Measurements from ENCODE around the gene ACSBG1.

Gene ACSBG1

DNA sequence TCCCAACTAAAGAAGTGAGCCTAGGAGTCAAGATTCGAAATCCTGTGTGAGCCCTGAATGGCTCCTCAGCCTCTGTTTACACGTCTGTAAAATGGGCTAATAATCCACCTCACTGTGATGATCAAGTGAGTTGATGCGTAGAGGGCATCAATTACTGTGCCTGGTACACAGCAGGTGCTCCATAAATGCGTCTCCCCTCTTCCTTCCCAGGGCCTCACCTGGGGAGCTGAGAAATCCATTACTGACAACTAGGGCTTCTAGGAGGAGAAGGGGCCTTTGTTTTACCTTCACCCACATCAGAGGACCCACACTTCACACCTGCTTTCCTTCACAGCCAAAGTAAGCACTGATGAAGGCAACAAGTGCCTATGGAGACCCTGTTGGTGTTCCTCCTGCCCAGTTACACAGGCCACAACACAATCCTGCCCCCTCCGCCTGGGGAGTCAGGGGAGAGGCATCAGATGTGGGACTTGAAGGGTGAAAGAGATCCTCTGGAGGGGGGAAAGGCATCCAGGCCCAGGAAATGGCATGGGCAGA is 104.5 kb downstream of the ACSBG1 start:
- ATAC-seq (replicated peaks) (peak; percentile 12), DNase-seq (no peak)
- Mint-ChIP-seq H3K36me3 (ENCODE audit: insufficient read depth) (peaks cover 7% of the 10 kb centered on the region), H3K27ac (peak overlapping the region; percentile 95 to 96), H3K27me3 (no peaks in the 10 kb centered on the region), H3K9me3 (no peaks in the 10 kb centered on the region), H3K4me3 (peak overlapping the region; percentile 87 to 98), H3K4me1 (ENCODE audit: low read depth in 2 of 2) (peaks cover 15 to 24% of the 10 kb centered on the region in 2 donors)

- H3K36me3 Mint-ChIP-seq (ENCODE audit: insufficient read depth) = peaks cover 7% of the 10 kb centered on the region
- H3K27ac Mint-ChIP-seq = peak overlapping the region; percentile 95 to 96
- peaks cover 15 to 24% of the 10 kb centered on the region in 2 donors for H3K4me1 Mint-ChIP-seq (ENCODE audit: low read depth in 2 of 2)
- no peak for DNase-seq
- peak; percentile 8 for ATAC-seq (replicated peaks)
- H3K4me3 Mint-ChIP-seq = no peak overlapping the region
- no peaks in the 10 kb centered on the region for H3K9me3 Mint-ChIP-seq
- H3K27me3 Mint-ChIP-seq = no peaks in the 10 kb centered on the region
Observed at GRCh38 chr15:78129077-78129750, 105.2 kb downstream of the ACSBG1 start.

DNA sequence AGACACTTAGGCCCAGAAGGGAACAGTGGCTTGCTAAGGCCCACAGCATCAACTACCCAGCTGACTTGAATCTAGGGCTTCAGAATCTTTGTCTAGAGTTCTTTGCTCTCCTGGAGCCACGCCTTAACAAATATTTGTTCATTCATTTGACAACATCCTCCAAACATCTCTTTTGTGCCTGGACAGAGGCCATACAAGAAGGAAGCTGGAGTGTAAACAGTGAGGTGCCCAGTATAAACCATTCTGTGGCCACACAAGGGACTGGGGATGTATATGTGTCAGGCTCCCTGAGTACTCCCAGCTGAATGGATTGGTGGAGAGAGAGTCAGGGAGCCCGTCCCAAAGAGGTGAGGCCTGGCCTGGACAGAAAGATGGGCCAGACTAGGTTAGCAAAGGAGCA is 106.5 kb downstream of the ACSBG1 start:
- ATAC-seq (replicated peaks) = no peak
- H3K9me3 Mint-ChIP-seq = no peaks in the 10 kb centered on the region
- H3K4me1 Mint-ChIP-seq (ENCODE audit: low read depth in 2 of 2) = peaks cover 15 to 24% of the 10 kb centered on the region in 2 donors
- peak overlapping the region; percentile 95 to 96 for H3K27ac Mint-ChIP-seq
- no peaks in the 10 kb centered on the region for H3K27me3 Mint-ChIP-seq
- H3K36me3 Mint-ChIP-seq (ENCODE audit: insufficient read depth) = peaks cover 7% of the 10 kb centered on the region
- no peak for DNase-seq
- H3K4me3 Mint-ChIP-seq = no peak overlapping the region

DNA sequence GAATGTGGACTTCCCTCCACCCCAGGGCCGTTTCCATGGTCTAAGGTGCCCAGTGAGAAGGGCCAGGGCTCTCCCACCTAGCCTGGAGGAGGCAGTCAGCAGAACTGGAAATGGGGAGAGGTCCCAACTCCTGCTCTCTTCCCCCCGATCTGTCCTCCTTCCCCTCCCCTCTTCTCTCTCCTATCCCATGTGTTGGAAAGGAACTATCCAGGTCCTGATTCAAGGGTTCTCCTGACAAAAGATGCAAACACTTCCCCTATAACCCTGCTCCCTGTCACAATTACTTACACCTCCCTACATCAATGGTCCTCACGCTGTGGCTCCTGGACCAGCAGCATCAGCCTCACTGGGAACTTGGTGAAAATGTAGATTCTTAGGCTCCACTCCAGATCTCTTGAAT is 109.1 kb downstream of the ACSBG1 start:
- H3K27me3 Mint-ChIP-seq = no peaks in the 10 kb centered on the region
- no peak for DNase-seq
- no peak overlapping the region for H3K4me3 Mint-ChIP-seq

GRCh38 chr15:78120523-78120922 is 113.8 kb downstream of the ACSBG1 start:
- no peak for ATAC-seq (replicated peaks)
- H3K27ac Mint-ChIP-seq = no peak overlapping the region

More for the DNA sequence above, 109.1 kb downstream of the ACSBG1 start:
- H3K9me3 Mint-ChIP-seq = no peaks in the 10 kb centered on the region
- H3K36me3 Mint-ChIP-seq (ENCODE audit: insufficient read depth) = peaks cover 1% of the 10 kb centered on the region
- no peak for ATAC-seq (replicated peaks)
- no peak overlapping the region for H3K27ac Mint-ChIP-seq
- H3K4me1 Mint-ChIP-seq (ENCODE audit: low read depth in 2 of 2) = peaks cover 3 to 6% of the 10 kb centered on the region in 2 donors

More at GRCh38 chr15:78120523-78120922, 113.8 kb downstream of the ACSBG1 start:
- peaks cover 3% of the 10 kb centered on the region for H3K36me3 Mint-ChIP-seq (ENCODE audit: insufficient read depth)
- no peak for DNase-seq
- H3K27me3 Mint-ChIP-seq = no peaks in the 10 kb centered on the region
- no peaks in the 10 kb centered on the region for H3K9me3 Mint-ChIP-seq
- H3K4me1 Mint-ChIP-seq (ENCODE audit: low read depth in 2 of 2) = no peaks in the 10 kb centered on the region
- no peak overlapping the region for H3K4me3 Mint-ChIP-seq

All from effector memory CD8-positive, alpha-beta T cell (primary cell).